IPS-18c (cell line): Measurements from ENCODE around the gene TMEM272.

ENCODE experiments used
- H3K4me3 ChIP-seq: 2 replicates; pipeline ENCODE4 v1.7.0; 2013; ENCODE audit warnings: low read depth, mild to moderate bottlenecking, low read length, moderate library complexity; ENCODE audit not compliant: insufficient read depth
- H3K9me3 ChIP-seq: one replicate; pipeline ENCODE4 v1.6.1; 2013; ENCODE audit warnings: mild to moderate bottlenecking, low read length, moderate library complexity; ENCODE audit not compliant: control insufficient read depth, insufficient read depth

The TMEM272 gene

GRCh38 chr13:51800486-51800885 lies 44.5 kb downstream of the TMEM272 start:
- no peaks in the 10 kb centered on the region for H3K9me3 ChIP-seq
- H3K4me3 ChIP-seq = no peak overlapping the region

- Histone ChIP-seq H3K9me3 (no peaks in the 10 kb centered on the region), H3K4me3 (no peak overlapping the region)
Observed at GRCh38 chr13:51799261-51799660, 45.7 kb downstream of the TMEM272 start.

- Histone ChIP-seq H3K9me3 (no peaks in the 10 kb centered on the region), H3K4me3 (no peak overlapping the region)
Observed at GRCh38 chr13:51797664-51798488, 47.1 kb downstream of the TMEM272 start.

GRCh38 chr13:51796546-51796945 lies 48.4 kb downstream of the TMEM272 start:
- no peaks in the 10 kb centered on the region for H3K9me3 ChIP-seq
- no peak overlapping the region for H3K4me3 ChIP-seq

DNA sequence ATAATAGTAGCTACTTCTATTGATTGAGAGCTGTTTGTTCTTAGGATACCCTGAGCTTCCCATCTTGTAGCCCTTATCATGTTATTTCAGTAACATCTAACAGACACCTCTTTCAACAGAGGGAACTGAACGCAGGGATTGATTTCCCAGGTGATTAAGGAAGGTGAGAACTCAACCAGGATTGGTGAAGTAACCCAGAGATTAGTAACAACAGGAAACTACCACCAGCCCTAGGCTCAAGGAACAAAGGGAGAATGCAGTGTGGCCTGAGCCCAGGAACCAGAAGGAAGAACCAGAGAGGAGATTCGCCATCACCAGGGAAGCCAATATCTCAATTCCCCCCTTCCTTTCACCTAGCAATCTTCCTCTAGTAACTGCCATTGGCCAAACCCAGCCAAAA lies 49.6 kb downstream of the TMEM272 start:
- Histone ChIP-seq H3K9me3 (no peaks in the 10 kb centered on the region), H3K4me3 (no peak overlapping the region)

GRCh38 chr13:51794964-51795363 lies 50.0 kb downstream of the TMEM272 start:
- H3K4me3 ChIP-seq = no peak overlapping the region
- H3K9me3 ChIP-seq = no peaks in the 10 kb centered on the region

GRCh38 chr13:51793570-51794271 lies 51.3 kb downstream of the TMEM272 start:
- H3K9me3 ChIP-seq = no peaks in the 10 kb centered on the region
- H3K4me3 ChIP-seq = no peak overlapping the region

DNA sequence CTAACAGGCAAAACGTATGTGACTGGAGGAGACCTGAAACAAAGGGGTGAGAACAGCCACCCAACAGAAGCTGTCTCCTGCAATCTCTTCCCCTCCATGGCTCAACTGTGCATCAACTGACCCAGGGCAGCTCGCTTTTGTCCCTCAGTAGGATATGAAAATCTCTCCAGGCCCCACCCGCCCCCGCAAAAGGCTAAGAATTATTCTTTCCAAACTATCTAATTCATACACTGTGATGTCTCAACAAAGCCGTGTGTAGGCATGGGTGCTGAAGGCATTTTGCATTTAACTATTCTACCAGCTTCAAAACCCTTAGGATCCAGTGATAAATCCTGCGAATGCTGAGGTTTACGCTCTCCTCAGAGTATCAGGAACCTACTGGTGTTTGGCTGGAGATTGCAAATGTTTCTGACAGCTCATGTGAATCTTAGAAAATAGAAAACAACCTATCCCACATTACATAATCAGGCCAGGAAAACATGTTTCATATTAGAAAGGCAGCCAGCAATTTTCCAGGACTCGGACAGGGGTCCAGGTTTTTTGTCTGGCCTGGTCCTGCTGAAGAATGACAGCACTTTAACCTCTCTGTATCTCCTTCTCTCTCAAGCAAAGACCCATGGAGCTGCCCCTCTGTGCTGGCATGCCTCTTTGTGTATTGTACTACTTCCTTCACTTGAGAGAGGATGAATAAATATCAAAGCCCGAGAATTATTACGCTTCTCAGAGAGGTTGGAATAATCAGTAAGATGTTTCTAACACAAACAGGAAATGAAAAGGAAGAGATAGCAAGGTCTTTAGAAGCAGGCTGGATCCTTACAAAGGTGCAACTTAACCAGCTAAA lies 58.3 kb downstream of the TMEM272 start:
- H3K4me3 ChIP-seq = no peak overlapping the region
- no peaks in the 10 kb centered on the region for H3K9me3 ChIP-seq

DNA sequence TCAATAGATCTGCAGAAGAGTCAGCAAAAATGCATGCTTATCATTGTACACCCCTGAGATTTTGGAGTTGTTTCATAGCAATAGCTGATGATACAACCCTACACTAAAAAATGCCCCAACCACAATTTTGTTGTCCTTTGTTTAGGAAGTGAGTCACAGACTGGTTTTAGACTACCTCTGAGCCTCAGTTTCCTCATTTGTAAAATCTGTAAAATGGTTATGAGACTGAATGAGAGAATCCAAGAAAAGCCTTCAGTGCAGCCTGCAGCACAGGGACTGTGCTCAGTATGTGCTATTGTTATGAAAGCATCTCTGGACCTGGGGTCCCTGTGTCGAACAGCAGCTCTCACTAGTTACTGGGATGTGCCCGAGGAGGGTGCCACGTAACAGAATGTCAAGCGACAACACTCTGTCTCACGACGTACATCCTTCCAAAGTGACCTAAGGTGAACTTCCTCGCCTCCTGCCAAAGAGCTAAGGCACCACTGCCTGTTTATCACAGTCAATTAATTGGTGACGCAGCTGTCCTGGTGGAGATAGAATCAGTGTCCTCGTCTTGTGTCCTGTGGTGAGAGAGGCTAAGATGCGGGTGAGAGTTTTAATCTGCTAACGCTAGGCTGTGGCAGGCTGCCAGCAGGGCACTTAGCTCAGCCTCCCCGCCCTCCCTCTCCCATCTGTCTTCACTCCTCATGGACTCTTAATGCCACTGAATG lies 59.1 kb downstream of the TMEM272 start:
- Histone ChIP-seq H3K4me3 (no peak overlapping the region), H3K9me3 (no peaks in the 10 kb centered on the region)

GRCh38 chr13:51784097-51784496 lies 60.9 kb downstream of the TMEM272 start:
- Histone ChIP-seq H3K9me3 (no peaks in the 10 kb centered on the region), H3K4me3 (no peak overlapping the region)

DNA sequence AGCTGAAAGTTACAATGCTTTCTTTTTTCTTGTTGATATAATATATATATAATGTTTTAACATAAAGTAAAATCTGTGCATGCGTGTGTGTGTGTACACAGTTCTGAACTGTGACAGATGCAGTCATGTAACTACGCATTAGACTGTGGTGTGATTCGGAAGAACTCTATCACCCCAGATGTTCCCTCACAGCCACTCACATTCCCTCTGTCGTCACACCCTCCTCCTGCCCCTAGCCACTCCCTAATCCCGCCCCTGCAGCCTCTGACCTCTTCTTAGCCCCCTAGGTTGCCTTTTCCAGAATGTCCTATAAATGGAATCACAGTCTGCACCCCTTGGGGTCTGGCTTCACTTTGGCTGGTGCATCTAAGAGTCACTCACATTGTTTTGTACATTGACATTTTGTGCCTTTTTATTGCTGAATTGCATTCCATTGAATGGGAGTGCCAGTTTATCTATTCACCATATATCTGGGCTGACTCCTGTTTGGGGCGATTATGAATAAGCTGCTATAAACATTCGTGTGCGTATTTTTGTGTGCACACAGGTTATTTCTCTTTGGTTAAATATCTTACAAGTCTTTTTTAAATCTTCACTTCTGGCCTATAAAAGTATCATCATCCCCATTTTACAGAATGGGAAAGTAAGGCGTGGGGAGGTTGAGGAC lies 61.4 kb downstream of the TMEM272 start:
- Histone ChIP-seq H3K4me3 (no peak overlapping the region), H3K9me3 (no peaks in the 10 kb centered on the region)

- no peak overlapping the region for H3K4me3 ChIP-seq
- no peaks in the 10 kb centered on the region for H3K9me3 ChIP-seq
Observed at GRCh38 chr13:51782026-51782710, 62.8 kb downstream of the TMEM272 start.

GRCh38 chr13:51781246-51782022 lies 63.5 kb downstream of the TMEM272 start:
- no peaks in the 10 kb centered on the region for H3K9me3 ChIP-seq
- H3K4me3 ChIP-seq = no peak overlapping the region

- Histone ChIP-seq H3K4me3 (no peak overlapping the region), H3K9me3 (no peaks in the 10 kb centered on the region)
Observed at GRCh38 chr13:51780099-51780498, 64.9 kb downstream of the TMEM272 start.

GRCh38 chr13:51778392-51778791 lies 66.6 kb downstream of the TMEM272 start:
- H3K4me3 ChIP-seq = no peak overlapping the region
- no peaks in the 10 kb centered on the region for H3K9me3 ChIP-seq
